Embryonic facial prominence (tissue), 1 donor: ENCODE data around the gene TBC1D21.

Source experiments
- DNase-seq: peaks from one replicate; pipeline ENCODE4 v3.0.0-alpha.2; 2016; ENCODE audit errors: extremely low spot score

The TBC1D21 gene

DNA sequence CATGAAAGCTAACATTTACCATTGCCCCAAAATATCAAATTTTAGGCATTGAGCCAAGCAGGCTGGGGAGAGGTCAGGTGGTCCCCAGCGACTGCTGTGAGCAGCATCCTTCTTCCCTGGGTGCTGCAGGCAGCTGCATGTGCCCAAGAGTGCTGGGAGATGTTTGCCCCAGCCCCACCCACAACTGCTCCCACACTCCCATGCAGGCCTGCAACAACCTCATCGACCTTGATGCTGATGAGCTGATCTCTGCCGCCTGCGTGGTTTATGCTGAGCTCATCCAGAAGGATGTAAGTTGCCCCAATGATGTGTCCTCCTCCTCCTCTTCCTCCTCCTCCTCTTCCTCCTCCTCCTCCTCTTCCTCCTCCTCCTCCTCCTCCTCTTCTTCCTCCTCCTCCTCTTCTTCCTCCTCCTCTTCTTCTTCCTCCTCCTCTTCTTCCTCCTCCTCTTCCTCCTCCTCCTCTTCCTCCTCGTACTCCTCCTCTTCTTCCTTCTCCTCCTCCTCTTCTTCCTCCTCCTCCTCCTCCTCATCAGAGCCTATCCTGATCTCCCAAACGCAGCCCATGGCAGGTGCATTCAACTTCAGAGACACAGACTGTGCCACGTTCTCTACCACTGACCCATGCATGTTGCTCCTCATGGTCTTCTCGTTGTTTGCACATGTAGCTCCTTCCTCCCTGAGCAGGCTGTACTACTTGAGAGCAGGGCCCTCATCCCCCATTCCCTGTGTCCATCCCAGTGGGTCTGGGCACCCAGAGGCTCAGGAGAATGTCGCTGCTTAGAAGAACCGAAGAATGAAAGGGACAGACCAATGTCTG lies 15.1 kb downstream of the TBC1D21 start:
- DNase-seq = no peak

- DNase-seq = no peak
Observed at GRCh38 chr15:73889053-73889761, 15.8 kb downstream of the TBC1D21 start.

DNA sequence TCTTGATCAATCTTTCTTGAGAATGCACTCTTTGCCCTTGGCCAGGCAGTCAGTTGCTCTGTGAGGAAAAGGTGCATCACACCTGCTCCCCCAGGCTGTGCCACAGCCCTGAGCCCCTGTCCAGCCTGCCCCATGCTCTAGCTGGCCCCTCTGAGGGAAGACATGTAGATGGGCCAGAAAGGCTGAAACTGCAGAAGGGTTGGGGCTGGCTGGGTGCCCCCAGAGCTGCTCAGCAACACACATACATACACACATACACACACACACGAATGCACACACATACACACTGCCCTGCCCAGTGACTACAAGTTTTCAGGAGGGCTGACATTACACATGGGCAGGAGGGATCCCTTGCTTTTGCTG lies 16.4 kb downstream of the TBC1D21 start:
- no peak for DNase-seq

DNA sequence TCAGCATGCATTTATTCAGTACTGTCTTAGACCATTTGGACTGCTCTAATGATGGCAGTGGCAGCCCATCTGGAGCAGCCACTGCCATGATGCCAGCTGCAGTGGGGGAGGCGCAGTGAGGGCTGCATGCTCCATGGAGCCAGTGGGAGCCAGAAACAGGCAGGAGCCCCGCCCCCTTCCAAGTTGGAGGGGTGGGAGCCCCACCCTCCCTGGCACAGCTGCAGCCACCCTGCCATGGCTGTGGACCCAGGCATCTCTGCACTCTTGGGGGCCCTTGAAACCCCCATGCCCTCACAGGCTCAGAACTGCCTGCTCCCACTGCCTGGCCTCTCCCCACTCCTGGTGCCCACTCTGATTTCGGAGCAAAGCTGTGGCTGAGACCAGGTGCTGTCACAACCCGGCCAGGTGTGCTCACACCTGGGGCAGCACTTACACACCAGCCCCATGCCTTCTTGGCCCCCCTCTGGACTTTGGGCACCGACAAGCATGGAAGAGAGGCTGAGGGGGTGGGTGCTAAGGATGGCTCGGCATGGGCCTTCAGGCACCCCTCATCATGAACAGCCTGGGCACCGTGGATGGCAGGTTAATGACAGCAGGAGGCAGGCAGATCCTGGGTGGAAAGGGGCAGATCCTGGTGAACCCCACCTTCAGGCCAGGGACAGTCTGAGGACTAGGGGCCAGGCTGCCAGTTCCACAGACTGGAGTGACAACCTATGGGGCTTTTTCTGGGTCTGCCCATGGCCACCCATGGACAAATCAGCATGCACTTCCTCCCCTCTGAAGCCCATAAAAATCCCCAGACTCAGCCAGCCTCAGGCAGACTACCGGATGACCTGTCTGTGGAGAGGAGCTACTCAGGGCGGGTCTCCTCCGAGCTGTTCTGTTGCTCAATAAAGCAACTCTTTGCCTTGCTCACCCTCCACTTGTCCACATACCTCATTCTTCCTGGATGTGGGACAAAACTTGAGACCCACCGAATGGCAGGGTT lies 18.3 kb downstream of the TBC1D21 start:
- no peak for DNase-seq

DNA sequence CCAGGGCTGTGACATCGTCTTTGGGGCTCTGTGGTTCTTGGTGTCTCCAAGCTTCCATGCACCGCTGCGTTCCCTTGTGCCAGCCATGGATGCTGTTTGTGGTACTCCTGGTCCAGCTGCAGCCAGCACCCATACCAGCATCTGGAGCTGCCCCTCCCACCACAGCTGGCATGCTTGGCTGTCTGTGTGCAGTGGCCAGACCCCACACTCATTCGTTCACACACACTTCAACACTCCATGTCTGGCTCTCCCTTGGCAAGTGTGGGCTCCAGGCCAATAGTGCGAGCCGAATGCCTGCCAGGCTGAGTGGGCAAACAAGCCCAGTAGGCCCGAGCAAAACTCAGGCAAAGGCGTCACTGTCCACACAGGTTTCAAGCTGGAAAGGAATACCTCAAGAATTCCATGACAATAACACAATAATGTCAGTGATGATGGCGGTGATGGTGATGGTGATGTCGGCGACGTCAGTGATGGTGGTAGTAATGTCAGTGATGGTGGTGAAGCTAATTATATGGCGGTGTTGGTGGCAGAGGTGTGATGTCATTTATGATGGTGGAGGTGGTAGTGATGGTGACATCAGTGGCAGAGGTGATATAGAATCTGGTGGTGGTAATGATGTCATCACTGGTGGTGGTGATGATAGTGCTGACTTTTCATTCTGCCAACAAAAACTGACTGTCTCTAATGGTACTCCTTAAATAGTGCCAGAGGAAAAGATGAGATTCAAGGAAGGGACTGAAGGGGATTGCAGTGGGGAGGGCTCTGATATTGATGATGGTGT lies 19.3 kb downstream of the TBC1D21 start:
- DNase-seq = no peak

DNA sequence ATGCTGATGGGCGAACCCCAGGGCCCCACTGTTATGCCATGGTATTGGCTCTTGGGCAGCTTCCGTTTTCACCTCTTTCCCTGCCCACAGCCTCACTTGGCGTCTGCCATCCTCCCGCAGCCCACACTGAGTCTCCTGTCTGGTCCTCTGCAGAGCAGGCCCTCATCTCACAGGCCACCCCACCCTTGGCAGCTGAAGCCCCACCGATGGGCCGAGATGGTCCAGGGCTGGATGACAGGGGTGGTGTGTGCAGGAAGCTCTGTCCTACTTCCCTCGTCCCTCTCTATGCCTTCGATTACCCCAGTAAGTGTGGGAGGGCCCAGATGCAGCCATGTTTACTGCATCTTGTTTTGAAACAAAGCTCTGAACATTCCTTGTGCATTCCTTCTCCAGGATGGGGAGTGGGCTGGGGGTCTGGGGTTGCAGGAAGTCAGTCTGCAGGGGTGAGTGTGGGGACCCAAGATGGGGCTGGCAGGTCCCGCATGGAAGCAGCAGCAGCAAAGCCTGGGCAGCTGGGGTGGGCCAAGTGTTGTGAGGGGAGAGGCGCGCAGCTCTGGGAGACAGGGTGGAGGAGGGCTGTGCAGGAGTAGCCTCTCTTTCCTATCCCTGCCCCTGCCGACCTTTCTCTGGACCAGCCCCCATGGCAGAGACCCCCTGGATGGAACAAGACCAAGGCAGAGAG lies 20.9 kb downstream of the TBC1D21 start:
- no peak for DNase-seq

GRCh38 chr15:73897441-73898261 lies 24.3 kb downstream of the TBC1D21 start:
- DNase-seq = no peak

DNA sequence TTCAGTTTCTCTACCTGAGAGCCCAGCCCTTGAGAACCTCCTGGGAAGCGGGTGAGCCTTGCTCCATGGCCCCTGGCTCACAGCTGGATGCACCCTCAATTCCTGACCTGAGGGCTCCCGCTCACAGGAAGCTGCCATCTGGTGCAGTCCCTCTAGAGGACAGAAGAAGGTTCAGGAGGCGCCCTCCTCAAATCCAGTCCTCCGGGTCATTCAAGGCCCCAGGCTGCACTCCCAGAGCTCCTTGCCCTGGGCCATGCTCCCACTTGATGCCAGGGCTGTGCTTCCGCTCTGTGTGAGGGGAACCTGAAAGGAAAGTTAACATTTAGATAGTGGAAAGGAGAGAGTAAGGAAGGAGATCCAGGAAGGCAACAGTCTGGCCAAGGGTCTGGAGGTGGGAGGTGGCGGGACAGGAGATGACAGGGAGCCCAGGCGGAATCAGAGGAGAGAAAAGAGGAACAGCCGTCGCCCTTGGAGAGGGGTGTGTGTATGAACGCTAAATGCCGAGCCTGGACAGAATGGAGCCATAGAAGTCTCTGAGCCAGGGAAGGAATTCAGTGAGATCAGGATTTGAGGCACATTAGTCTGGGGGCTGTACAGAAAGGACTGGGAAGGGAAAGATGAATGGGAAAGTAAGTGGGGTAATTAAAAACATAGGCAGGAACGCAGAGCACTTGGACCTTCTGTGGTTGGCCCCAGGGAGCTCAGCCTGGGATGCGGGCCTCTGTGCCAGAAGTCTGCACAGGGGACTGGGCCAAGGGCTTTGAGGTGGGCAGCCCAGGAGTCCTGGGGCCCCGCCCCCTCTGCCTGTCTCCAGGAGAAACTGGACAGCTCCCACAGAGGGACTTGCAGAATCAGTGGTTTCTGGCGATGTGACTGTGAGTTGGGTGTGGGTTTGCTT lies 26.1 kb downstream of the TBC1D21 start:
- DNase-seq = no peak

DNA sequence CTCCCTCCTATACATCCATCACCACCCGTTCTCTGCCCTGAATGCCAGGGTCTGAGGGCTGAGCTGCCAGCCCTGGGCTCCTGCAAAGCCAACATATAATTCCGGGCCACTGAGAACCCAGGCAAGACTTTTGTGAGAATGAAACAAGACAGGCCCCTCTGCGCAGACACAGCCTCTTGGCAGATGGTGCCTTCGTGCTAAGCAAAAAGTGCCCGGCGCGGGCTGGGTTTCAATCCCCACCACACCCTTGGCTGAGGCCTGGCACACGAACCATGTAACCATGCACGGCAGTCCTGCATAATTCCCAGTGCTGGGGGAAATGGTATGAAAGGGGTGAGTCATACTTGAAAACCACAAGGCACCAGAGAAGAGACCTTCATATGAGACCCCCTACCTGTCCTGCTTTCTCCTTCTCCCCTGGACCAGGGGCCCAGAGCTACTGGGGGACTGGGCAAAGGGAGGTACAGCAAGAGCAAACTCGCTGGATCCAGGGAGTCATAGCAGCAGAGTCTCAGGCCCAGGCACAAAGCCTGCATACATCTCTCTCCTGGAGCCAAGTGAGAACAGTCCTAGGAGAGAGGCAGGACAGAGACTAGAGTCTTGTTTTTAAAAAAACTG lies 26.8 kb downstream of the TBC1D21 start:
- no peak for DNase-seq

DNA sequence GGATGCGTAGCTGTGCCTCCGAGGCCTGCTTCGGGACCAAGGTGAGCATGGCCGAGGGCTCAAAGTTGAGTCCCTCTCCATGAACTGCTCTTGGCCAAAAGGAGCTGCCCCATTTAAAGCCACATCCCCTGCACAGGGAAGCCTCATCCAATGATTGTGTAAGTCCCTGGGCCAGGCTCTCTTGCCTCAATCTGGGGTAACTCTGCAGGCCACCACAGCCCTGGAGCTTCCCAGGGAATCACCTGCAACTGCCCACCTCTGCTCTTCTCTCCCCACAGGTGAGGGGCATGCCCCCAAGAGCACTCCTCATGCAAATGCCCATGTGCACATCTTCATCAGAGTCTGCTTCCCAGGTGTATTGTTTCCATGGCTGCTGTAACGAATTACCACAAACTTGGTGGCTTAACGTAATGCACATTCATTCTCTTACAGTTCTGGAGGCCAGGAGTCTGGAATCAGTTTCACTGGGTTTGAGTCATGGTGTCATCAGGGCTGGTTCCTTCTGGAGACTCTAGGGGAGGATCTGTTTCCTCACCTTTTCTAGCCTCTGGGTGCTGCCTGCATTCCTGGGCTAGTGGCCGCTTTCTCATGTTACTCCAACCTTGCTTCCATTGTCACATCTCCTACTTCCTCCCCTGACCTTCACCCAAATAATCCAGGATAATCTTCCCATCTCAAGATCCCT lies 27.9 kb downstream of the TBC1D21 start:
- no peak for DNase-seq

DNA sequence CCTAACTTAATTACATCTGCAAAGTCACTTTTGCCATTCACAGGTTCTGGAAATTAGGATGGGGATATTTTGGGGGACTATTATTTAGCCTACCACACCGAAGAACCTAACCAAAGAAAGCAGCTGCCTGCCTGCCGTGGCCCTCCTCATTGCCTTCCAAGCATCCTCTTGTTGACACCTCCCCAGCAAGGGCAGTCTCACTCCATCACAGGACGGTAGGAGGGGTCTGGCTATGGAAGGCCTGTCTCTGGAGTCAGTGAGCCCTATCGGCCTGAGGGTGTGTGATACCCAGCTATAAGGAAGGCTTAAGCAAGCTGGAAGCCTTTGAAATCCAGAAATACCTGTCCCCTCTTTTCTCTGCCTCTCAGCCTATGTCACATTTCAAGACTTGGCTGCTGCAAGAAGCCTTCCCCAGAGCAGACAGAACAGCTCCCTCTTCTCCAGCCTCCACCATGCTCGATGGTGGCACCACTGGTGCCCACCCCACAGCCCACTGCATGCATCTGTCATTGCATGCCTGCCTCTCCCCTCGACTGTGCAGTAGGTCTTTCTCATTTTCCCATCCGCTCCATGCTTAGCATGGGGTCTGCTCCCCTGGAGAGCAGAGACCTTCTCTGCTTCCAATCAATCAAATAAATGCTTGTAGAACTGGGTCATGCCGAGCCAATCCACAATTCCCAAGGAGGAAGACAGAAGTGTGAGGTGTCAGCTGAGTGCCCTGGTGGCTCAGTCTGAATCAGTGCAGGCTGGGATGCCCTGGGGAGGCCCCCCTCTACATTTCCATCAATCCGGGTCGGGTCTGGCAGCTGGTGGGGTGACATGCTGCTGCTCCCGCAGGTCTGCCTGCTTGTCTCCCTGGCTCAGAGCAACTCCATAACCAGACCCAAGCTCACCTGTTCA lies 29.0 kb downstream of the TBC1D21 start:
- DNase-seq = no peak

DNA sequence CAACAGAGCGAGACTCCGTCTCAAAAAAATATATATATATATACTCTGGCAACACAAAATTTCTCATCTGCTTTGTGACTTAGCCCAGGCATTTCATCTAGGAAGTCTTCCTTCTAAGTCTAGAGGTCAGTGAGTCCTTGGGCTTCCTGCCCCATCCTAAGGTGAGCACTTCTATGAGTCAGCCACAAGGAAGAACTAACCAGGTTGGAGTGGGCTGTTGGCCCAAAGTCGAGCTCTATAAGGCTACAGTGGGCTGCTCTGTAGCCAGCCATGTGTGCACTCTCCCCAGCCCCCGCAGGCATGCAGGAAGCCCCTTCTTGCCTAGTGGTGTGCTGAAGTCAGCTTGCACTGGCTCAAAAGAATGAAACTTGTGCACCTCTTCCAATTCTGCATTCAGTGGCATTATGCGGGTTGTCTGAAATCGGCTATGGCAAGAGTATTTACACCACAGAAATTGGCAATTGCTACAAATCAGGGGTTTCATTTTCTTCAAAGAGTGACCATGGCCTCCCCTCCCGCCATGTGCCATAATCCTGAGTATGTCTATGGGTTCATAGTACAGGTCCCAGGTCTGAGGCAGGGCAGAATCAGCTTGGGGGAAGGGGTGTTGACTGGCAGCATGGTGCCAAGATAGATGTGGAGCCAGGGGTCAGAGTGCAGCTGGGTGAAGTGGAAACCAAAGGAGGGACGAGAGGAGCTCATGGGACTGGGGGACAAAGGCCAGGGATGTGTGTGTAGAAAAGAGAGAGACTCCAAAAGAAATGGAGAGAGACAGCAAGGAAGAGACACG lies 30.9 kb downstream of the TBC1D21 start:
- DNase-seq = no peak

DNA sequence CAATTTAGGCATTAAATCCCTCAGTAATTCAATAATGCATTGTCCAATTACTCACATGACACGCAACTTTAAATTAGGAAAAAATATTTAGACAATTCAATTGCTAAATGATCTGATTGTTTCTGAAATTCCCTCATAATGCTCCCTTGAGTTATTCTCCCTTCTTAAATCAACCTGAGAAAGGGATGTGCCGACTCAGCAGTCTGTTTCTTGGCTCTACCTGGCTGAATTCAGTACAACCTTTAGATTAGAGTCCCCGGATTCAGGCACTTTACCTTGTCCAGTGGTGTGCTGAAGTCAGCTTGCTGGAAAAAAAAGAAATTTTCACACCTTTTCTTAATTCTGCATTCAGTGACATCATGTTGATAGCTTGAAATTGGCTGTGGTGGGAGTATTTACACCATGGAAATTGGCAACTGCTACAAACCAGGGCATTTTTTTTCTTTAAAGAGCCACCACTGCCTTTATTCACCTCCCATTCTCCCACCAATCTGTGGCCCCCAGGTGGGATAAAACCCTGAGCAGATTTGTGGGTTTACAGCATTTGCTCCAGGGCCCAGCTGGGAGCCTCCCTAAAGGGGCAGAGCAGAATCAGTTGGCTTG lies 32.0 kb downstream of the TBC1D21 start:
- no peak for DNase-seq

DNA sequence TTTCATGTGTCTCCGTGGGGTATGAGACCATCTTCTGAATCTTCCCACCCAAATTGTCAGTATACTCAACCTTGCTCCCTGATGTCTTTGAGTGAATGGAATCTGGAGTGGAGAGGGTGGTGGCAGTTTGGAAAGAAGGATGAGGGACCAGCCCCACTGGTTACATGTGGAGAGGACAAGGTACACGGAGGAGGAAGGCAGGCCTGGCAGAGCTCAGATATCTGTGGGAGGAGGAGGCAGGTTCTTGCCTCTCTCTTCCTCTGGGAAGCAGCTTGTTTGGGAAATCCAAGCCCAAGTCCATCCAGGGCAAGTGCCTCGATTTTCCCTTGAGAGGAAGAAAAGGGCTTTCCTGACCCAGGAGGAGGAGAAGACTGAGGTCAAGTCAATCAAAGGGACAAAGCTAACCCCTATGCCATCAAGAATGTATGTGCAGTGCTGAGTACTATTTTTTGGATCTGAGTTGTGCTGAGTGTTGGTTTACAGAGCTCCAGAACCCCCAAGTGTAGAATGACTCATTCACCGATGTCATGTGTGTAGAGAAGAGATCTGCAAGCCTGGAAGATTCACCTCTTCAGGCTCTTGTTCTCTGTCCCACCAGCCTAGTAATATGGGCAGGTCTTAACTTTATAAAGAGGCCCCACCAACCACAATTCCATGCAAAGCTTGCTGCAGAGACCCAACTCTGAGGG lies 33.1 kb downstream of the TBC1D21 start:
- no peak for DNase-seq

DNA sequence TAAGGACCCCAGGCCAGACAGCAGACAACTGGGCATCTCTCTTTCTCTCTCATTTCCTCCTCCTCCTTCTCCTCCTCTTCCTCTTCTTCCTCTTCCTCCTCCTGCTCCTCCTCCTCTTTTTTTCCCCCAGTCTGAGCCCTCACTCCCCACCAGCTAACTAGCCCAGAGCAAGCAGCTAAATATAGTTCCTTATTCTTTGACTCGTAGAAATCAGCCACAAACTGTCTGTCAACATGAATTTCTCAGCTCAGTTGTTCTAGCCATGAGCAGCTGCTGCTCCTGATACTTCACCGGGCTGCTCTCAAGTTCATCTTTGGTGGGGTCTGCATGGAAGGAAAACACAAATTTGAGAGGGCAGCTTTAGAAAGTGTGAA lies 33.7 kb downstream of the TBC1D21 start:
- DNase-seq = no peak
